Ishikawa (cell line): ENCODE results near the gene SLC22A13.

Source experiments
- CEBPB ChIP-seq: IDR thresholded peaks from 2 replicates; pipeline ENCODE4 v1.6.1; 2012
- CREB1 ChIP-seq: IDR thresholded peaks from 2 replicates; pipeline ENCODE4 v1.6.1; 2012; ENCODE audit warnings: low read depth
- EGR1 ChIP-seq: IDR thresholded peaks from 2 replicates; pipeline ENCODE4 v1.6.1; 2012
- EP300 ChIP-seq: IDR thresholded peaks from 2 replicates; pipeline ENCODE4 v1.6.1; 2012; ENCODE audit warnings: borderline replicate concordance
- FOXM1 ChIP-seq: IDR thresholded peaks from 2 replicates; pipeline ENCODE4 v1.6.1; 2012; ENCODE audit warnings: low read depth, borderline replicate concordance
- NFIC ChIP-seq: IDR thresholded peaks from 2 replicates; pipeline ENCODE4 v1.6.1; 2012
- RAD21 ChIP-seq: IDR thresholded peaks from 2 replicates; pipeline ENCODE4 v1.6.1; 2012; ENCODE audit warnings: low read depth
- TAF1 ChIP-seq: IDR thresholded peaks from 2 replicates; pipeline ENCODE4 v1.6.1; 2012; ENCODE audit warnings: low read depth, mild to moderate bottlenecking
- TCF12 ChIP-seq: IDR thresholded peaks from 2 replicates; pipeline ENCODE4 v1.6.1; 2012; ENCODE audit warnings: low read depth
- TEAD4 ChIP-seq: IDR thresholded peaks from 2 replicates; pipeline ENCODE4 v1.6.1; 2012
- YY1 ChIP-seq: IDR thresholded peaks from 2 replicates; pipeline ENCODE4 v1.6.1; 2012; ENCODE audit warnings: low read depth
- ZBTB7A ChIP-seq: IDR thresholded peaks from 2 replicates; pipeline ENCODE4 v1.6.1; 2012; ENCODE audit warnings: low read depth
- TF ChIP-seq, protein P1 (sequence below): IDR thresholded peaks from 2 replicates; pipeline ENCODE4 v1.6.1; 2012
- TF ChIP-seq, protein P2 (sequence below): IDR thresholded peaks from 2 replicates; pipeline ENCODE4 v1.6.1; 2012
- TF ChIP-seq, protein P3 (sequence below): IDR thresholded peaks from 2 replicates; pipeline ENCODE4 v1.6.1; 2012; ENCODE audit warnings: low read depth, mild to moderate bottlenecking

The SLC22A13 gene

DNA sequence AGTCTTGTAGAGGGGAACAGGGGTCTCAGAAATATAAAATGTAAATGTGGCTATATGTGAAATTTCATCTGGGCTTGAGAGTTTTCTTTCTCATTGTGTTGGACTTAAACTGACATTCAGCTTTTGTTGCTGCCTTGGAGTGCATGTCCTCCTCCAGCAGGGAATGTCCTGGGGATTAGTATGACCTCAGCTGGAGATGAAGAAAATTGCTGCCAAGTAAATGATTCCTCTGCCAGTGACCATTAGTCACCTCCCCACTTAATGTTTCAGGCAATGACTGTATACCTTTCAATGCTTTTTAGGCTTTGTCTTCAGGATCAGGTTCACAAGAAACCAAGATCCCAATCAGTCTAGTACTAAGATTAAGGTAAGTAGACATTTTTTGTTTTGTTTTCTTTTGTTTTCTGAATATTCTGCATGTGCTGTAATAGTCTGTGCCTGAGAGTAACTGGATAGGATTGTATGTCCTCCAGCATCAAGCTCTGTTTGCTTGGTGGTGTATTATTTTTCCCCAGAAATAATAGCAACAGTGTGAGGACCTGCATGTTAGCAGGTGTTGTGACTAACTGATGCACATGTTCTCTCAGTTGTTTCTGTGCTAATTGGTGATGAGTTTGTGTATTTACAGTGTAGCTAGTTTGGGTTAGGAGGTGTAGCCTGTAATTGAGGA, 18.1 kb upstream of the SLC22A13 start:
- TF ChIP-seq TEAD4 (0 out of 2 replicates have a peak, but pooled peaks have one; percentile 41), NFIC (0 out of 2 replicates have a peak, but pooled peaks have one; percentile 59), RAD21 (peak; percentile 50), CREB1 (no peak), EGR1 (no peak)

DNA sequence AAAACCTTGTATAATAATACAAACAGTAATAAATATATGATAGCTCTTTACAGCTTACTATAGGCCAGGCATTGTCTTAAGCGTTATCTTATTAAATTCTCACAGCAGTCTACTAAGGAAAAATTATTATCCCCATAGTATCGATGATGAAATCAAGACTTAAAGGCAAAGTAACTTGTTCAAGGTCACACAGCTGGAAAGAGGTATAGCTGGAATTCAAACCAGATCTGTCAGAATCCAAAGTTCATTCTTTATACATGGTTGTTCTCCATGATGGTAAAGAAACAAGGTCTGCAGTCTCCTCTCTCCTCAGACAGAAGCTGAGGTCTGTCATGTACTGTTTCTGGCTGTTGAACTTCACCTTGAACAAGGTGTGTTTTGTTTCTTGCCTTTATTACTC, 15.4 kb upstream of the SLC22A13 start:
- TF ChIP-seq CREB1 = no peak
- no peak for TF ChIP-seq ZBTB7A
- TF ChIP-seq EP300 = no peak
- TF ChIP-seq, protein P1, sequence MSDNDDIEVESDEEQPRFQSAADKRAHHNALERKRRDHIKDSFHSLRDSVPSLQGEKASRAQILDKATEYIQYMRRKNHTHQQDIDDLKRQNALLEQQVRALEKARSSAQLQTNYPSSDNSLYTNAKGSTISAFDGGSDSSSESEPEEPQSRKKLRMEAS = no peak
- TF ChIP-seq EGR1 = no peak
- TF ChIP-seq FOXM1 = no peak
- TF ChIP-seq TEAD4 = no peak
- TF ChIP-seq, protein P2, sequence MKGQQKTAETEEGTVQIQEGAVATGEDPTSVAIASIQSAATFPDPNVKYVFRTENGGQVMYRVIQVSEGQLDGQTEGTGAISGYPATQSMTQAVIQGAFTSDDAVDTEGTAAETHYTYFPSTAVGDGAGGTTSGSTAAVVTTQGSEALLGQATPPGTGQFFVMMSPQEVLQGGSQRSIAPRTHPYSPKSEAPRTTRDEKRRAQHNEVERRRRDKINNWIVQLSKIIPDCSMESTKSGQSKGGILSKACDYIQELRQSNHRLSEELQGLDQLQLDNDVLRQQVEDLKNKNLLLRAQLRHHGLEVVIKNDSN = no peak
- TF ChIP-seq TCF12 = no peak
- no peak for TF ChIP-seq CEBPB
- no peak for TF ChIP-seq TAF1
- TF ChIP-seq, protein P3, sequence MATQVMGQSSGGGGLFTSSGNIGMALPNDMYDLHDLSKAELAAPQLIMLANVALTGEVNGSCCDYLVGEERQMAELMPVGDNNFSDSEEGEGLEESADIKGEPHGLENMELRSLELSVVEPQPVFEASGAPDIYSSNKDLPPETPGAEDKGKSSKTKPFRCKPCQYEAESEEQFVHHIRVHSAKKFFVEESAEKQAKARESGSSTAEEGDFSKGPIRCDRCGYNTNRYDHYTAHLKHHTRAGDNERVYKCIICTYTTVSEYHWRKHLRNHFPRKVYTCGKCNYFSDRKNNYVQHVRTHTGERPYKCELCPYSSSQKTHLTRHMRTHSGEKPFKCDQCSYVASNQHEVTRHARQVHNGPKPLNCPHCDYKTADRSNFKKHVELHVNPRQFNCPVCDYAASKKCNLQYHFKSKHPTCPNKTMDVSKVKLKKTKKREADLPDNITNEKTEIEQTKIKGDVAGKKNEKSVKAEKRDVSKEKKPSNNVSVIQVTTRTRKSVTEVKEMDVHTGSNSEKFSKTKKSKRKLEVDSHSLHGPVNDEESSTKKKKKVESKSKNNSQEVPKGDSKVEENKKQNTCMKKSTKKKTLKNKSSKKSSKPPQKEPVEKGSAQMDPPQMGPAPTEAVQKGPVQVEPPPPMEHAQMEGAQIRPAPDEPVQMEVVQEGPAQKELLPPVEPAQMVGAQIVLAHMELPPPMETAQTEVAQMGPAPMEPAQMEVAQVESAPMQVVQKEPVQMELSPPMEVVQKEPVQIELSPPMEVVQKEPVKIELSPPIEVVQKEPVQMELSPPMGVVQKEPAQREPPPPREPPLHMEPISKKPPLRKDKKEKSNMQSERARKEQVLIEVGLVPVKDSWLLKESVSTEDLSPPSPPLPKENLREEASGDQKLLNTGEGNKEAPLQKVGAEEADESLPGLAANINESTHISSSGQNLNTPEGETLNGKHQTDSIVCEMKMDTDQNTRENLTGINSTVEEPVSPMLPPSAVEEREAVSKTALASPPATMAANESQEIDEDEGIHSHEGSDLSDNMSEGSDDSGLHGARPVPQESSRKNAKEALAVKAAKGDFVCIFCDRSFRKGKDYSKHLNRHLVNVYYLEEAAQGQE = no peak
- no peak for TF ChIP-seq RAD21
- TF ChIP-seq NFIC = no peak
- TF ChIP-seq YY1 = no peak

DNA sequence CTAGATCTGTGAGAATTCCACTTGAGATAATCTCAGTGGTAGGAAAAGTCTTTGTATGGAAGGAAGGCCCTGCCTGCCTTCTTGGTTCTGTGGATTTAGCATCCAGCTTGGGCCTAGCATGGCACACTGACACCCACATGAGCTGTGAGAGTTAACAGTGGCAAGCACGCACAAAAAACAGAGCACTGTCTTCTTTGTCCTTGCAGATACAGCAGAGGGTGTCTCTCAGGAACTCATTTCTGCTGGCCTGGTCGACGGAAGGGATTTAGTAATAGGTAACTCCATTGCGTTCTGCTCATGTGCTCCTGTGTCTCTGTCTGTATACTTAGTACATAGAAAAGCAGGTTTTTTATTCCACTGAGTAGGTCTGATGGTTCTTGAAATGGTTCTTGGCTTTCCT, 14.4 kb upstream of the SLC22A13 start:
- TF ChIP-seq TCF12 = no peak
- TF ChIP-seq, protein P3 = no peak
- TF ChIP-seq EGR1 = no peak
- TF ChIP-seq, protein P1 = no peak
- no peak for TF ChIP-seq EP300
- no peak for TF ChIP-seq CREB1
- no peak for TF ChIP-seq NFIC
- TF ChIP-seq CEBPB = no peak
- TF ChIP-seq RAD21 = no peak
- no peak for TF ChIP-seq TAF1
- no peak for TF ChIP-seq YY1

DNA sequence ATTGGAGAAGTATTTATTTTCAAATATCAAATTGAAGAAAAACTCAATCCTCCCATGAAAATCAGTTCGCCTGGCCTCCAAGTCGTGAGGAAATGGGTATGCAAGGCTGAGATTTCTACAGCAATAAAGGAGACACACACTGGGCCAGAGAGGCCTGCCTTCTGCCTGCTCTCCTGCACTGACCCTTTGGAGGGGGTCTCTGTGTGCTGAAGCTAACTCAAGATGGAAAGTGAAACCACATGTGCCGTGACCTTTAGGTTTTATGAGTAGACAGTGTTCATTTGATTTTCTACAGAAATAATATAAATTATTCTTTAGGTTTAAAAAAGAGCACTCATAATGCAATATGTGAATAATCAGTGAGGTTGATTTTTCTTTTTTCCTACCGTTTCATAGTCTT, 11.9 kb upstream of the SLC22A13 start:
- TF ChIP-seq CREB1 (no peak), TCF12 (no peak), TAF1 (no peak), EGR1 (no peak), YY1 (no peak), ZBTB7A (no peak), TEAD4 (no peak), FOXM1 (no peak), RAD21 (no peak), CEBPB (no peak), EP300 (no peak)
- TF ChIP-seq, protein P3 = no peak
- TF ChIP-seq, protein P1 = no peak

DNA sequence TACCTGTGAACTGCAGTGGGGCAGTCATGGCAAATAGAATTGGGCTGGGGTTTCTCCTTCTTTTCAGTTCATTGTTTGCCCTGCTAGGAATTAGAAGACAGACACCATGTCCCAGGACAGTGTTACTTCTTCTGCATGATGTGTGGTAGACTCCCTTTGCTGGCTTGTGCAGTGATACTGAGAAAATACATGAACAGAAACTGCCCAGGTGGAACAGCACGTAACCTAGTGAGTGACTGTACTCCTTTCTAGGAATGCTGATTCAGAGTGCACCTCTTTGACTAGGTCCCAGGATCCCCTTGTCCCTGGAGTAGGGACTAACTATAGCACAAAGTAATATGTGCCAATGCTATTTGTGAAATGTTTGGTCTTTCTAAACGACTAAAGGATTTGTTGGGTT, 10.7 kb upstream of the SLC22A13 start:
- TF ChIP-seq EGR1 = no peak
- TF ChIP-seq TEAD4 = no peak
- TF ChIP-seq TCF12 = no peak
- TF ChIP-seq NFIC = no peak
- TF ChIP-seq RAD21 = no peak
- TF ChIP-seq, protein P2 = no peak
